GM21423 (cell line): ENCODE results near the gene IGF2R.
"Not testable (repeated sequence)": the region's sequence is repeated elsewhere in the genome, so short reads cannot be mapped to it uniquely, and the experiment has no call there.

Source experiments
- ATAC-seq: cut with Tn5 transposase; IDR thresholded peaks from one replicate; pipeline ENCODE4 v1.9.1; 2021; ENCODE audit warnings: mild to moderate bottlenecking, moderate library complexity; ENCODE audit not compliant: unreplicated experiment

The IGF2R gene

DNA sequence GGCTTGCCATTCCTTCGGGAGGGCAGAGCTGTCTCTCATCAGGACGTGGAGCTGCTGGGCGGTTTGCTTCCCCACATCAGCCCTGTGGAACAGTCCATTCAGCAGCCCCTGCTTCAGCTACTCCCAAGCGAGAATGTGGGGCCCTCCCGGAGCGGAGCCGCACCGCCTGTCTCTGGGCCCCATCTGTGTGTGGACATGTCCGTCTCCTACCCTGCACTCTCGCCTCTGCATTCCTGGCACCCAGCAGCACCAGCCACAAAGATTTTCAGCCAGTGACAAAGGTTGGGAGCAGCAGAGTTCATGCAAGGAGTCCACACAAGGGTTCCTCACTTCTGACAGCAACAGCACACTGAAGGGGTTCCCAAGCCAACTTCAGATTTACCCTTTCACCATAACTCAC lies 123.7 kb downstream of the IGF2R start:
- no peak for ATAC-seq

DNA sequence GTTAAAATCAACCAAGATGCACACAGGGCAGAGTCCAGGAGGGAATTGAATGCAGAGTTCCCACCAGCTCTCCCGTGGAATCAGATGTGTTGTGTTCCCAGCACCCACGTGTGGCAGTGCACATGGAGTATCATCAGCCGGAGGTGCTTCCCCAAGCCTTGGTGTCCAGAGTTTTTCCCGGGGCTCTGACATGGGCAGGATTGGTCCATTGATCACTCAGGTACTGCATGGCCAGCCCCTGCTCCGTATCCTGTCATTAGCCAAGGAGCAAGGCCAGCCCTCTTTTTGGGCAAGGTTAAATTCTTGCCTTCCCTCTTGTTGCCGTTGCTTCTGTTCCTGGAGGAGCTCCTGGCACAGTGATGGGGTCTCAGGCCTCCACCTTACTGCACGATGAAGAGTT lies 124.2 kb downstream of the IGF2R start:
- ATAC-seq: no peak

DNA sequence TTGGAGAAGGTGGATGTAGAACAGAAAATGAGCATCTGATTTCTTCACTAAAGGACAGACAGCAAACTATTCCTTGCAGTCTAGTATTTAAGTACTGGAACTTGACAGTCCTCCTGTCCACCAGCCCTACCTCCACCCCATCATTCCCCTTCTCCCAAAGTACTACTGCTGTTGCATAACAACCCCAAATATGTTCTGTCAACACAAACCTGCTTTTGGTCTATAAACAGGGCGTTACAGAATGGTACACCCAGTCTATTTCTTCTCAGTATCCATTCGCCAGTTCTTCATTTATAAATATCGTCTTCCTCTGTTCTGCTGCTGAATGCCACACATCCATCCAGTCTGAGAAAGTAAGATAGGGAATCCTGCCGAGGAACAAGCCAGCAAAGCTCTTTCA lies 125.1 kb downstream of the IGF2R start:
- no peak for ATAC-seq

DNA sequence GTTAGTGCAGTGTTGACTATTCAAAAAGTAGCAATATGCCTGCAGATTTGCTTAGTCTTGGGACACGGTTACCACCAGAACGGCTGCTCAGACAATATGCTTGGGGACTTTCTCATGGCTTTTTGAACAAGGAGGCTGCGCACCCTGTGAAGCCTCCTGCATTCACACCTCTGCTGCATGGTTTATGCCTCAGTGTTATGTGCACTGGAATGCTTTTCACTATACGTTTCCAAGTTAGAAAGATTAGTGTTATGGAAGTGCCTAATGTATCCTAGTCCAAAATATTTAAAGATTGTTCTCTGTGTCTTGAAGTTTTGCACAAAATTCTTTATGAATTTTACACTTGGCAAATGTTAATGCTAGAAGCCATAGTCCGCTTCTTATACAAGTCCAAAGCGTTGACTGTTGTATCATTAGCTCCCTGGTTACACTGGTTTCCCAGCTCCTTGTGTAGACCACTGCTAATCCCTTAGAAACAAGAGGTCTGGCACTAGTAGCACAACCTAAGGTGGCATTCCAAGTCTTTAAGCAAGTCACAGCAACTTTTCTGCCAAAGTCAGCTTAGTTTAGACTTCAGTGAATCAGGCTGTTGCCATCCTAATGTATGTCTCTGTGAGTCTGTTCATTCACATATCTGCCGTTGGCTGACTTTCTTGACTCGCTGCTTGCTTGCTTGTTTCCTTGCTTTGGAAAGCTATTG lies 126.4 kb downstream of the IGF2R start:
- ATAC-seq: no peak

DNA sequence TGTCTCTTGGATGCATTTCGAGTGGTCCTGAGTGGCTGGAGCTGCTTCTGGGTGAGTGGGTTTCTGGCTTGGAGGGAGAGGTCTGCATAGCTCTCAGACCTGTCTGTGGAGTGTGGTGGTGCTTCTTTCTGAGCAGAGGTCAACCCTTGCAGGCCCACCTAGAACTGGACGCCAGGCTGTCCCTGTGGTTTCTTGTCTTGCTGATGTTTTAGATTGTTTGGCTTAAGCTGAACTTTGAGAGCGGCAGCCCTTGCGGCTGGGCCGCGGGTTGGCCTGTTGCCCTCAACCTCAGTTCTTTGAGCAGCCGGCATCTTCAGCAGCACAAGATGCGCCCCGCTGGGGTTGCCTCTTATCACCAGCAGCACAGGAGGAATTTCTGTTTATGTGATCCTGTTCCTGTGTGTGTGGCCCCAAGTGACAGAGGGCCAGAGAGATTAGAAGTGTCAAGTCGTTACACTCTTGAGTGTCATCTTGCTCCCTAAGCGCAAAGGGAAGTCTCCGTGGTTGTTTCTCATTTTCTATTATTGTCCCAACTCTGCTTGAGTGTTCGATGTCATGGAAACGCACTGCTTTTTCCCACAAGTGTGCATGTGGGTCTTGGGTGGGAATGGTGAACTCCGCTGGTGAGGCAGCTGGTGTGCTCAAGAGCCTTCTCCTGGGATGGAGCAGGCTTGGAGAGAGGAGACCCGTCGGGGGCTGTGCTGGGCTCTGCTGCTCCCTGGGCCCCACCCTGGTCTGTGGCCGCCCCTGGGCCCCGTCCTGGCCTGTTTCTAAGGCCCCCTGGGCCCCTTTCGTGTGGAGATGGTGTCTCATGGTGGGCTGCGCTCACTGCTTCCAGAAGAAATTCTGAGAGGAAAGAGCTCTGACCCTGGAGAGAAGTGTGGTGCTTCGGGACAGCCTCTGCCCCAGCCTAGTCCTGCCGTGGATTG lies 132.7 kb downstream of the IGF2R start:
- ATAC-seq: no peak

DNA sequence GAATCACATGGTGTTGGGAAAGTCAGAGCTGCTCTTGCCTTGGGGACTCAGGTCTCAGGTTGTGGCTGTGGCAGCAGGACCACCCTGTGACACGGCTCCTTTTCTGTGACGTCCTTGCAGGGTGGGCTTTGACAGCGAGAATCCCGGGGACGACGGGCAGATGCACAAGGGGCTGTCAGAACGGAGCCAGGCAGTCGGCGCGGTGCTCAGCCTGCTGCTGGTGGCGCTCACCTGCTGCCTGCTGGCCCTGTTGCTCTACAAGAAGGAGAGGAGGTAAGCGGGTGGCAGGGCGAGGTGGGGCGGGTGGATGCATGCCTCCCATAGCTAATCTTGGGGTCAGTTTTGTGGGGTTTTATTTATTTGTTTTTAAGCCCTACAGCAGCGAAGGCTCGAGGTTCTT lies 133.5 kb downstream of the IGF2R start:
- no peak for ATAC-seq

DNA sequence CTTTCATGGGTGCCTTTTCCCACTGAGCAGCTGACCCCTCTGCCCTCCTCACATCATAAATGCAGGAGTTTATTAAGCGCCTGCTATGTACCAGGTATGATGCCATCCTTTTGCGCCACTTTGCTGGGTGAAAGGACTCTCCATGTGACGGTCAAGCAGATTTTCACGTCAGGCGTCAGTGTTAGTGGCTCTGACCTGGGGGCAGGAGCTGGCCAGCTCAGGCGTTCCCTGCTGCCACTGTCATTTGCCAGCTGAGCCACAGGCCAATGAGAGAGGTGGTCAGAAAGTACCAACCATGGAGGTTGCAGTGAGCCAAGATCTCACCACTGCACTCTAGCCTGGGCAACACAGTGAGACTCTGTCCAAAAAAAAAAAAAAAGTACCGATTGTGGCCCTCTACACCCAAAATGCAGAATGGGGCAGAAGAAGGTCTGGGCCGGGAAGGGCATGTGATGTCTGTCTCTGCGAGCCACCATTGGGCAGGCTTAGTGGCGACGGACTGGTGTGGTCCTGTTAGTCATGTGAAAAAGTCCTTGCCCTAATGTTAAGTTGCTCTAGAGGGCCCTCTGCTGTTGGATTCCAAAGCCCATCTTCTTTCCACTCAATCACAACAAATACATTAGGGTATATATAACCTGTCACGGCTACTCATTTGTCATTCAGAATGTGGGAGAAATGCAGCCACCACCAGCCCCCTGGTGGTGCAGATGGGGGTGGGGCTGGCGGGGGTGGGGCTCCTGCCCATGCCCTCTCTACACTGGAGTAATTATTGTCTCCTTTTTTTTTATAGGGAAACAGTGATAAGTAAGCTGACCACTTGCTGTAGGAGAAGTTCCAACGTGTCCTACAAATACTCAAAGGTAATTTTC lies 134.3 kb downstream of the IGF2R start:
- no peak for ATAC-seq

DNA sequence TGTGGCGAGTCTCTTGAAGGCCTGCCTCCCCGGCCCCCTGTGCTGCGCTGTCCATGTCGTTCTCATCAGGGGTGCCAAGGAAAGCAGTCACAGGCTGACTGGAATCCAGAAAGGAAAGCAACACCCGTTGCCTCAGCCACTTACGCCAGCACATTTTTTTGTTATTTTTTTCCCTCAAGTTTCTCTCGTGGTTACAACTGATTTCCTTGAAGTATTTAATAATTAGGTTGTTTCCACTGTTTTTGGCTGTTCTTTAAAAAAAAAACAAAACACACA lies 134.9 kb downstream of the IGF2R start:
- no peak for ATAC-seq

DNA sequence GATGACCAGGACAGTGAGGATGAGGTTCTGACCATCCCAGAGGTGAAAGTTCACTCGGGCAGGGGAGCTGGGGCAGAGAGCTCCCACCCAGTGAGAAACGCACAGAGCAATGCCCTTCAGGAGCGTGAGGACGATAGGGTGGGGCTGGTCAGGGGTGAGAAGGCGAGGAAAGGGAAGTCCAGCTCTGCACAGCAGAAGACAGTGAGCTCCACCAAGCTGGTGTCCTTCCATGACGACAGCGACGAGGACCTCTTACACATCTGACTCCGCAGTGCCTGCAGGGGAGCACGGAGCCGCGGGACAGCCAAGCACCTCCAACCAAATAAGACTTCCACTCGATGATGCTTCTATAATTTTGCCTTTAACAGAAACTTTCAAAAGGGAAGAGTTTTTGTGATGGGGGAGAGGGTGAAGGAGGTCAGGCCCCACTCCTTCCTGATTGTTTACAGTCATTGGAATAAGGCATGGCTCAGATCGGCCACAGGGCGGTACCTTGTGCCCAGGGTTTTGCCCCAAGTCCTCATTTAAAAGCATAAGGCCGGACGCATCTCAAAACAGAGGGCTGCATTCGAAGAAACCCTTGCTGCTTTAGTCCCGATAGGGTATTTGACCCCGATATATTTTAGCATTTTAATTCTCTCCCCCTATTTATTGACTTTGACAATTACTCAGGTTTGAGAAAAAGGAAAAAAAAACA lies 136.1 kb downstream of the IGF2R start:
- ATAC-seq: no peak

DNA sequence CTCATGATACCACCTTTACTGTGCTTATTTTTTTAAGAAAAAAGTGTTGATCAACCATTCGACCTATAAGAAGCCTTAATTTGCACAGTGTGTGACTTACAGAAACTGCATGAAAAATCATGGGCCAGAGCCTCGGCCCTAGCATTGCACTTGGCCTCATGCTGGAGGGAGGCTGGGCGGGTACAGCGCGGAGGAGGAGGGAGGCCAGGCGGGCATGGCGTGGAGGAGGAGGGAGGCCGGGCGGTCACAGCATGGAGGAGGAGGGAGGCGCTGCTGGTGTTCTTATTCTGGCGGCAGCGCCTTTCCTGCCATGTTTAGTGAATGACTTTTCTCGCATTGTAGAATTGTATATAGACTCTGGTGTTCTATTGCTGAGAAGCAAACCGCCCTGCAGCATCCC lies 137.1 kb downstream of the IGF2R start:
- ATAC-seq: no peak

DNA sequence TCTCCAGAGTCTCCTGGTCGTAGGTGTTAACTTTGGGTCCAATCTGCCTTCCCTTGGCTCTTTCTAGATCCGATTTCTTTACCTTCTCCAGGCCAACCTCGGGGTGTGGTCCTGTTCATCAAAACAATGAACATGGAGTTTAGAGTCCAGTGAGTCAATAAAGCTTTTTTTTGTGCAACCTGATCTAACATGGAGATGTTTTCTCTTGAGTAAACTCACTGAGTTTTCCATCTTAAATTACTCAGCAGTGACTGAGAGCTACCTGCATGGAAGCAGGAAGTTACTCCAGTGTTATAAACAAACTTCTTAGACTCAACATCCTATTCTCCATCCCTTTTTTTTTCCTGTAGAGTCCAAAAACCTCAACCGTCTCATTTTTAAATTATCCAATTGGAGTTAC lies 137.8 kb downstream of the IGF2R start:
- ATAC-seq: no peak

DNA sequence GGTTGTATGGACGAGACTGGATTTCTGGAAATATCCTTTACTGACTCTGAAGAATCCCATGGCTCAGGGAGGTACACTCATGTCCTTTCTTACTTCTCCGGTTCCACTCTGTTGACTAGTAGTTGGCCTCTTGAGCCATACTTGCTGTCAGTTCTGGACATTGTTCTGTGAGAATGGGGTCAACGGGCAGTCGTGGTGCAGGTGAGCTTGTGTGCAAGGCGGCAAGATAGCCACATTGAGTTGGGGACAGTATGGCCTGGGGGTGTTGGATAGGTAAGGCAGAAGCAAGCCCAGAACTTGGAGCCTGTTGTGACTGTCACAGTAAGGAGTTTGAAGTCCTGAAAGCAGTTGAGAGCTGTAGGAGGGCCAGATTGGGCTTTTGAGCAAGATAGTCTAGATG lies 139.2 kb downstream of the IGF2R start:
- ATAC-seq: no peak

DNA sequence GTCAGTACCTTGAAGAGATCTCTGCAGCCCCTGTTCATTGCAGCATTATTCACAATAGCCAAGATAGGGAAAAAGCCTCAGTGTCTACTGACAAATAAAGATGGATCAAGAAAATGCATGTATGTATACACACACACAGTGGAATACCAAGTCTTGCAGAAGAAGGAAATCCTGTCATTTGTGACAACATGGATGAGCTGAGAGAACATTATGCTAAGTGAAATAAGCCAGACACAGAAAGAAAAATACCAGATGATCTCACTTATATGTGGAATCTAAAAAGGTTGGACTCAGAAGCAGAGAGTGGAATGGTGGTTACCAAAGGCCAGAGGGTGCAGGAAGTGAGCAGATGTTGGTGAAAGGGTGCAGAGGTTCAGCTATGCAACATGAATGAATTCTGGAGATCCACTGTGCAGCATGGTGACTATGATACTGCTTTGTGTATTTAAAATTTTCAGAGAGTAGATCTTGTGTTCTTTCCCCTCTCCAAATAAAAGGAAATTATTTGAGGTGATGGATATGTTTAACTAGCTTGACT lies 141.8 kb downstream of the IGF2R start:
- no peak for ATAC-seq

DNA sequence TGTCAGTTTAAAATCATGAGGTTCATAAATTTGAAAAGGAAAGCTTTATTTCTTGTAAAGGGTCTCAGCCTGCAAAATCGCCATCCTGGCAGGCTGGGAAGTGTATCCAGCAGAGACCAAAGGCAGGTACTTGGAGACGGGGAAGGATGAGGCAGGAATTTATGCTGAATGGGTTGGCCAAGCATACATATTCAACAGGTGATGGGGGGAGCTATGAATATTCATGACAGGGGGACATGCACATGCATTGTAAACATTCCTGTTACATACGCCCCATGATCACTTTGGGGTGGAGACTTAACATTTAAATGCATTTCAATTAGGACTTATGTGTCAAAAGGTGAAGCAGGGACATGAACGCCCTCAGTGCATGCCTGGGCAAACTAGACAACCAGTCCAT lies 142.9 kb downstream of the IGF2R start:
- ATAC-seq: no peak

DNA sequence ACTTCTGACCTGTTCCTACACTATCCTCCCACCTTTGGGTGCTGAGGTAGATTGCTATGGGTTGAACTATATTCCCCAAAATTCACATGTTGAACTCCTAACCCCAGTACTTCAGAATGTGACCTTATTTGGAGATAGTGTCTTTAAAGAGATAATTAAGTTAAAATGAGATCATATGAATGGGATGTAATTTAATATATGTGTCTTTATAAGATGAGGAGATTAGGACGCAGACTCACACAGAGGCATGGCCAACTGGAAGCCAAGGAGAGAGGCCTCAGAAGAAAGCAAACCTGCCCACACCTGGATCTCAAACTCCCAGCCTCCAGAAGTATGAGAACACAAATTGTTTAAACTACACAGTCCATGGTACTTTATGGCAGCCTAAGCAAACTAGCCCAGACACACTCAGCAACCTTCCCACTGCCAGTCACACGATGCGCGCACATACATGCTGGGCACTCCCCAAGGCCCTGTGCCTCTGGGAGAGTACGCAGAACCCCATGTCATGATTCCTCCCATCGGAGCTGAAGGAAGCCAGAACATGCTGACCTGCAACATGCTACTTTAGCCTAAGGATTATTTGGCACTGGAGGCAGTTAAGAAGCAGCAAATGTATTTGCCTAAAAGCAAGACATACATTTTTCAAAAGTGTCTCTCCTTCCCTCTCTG lies 143.9 kb downstream of the IGF2R start:
- no peak for ATAC-seq

DNA sequence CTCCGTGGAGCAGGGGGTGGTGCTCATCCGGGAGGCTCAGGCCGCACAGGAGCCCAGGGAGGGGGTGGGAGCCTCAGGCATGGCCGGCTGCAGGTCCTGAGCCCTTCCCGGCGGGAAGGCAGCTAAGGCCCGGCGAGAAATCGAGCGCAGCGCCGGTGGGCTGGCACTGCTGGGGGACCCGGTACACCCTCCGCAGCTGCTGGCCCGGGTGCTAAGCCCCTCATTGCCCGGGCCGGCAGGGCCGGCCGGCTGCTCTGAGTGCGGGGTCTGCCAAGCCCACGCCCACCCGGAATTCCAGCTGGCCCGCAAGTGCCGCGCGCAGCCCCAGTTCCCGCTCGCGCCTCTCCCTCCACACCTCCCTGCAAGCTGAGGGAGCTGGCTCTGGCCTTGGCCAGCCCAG lies 145.7 kb downstream of the IGF2R start:
- ATAC-seq: not testable (repeated sequence)

DNA sequence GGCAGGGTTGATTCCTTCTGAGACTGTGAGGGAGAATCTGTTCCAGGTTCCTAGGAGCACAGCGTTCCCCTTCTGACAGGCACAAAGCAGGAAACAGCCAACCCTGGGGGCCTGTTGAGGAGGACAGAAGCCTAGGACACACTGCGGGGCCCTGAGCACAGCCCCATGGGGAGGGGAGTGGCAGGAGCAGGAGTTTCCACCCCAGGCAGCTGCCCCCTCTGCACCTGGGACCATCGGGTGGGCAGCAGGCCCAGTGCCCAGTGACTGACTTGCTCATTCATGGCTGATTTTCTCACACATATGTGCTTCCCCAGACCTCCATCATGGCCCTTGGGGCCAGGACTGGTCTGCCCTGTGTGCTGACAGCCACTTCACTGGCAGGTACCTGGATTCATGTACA lies 146.5 kb downstream of the IGF2R start:
- no peak for ATAC-seq

DNA sequence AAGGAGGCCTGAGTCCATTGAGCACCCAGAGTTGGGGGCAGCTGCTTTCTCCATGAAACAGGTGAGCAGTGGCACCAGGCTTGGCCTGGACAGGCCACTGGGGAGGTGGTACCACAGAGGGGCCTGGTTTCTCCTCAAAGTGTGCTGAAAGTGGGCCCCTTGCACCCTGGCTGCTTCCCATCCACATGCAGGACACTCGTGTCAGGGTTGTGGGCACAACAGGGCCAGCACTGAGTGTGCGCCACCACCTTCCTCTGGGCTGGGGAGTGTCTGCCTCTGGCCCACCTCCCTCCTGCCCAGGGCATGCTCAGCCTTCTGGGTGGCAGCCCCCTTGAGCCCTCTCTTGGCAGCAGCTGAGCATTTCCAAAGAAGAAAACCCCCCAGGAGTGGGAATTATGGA lies 147.5 kb downstream of the IGF2R start:
- ATAC-seq: no peak

DNA sequence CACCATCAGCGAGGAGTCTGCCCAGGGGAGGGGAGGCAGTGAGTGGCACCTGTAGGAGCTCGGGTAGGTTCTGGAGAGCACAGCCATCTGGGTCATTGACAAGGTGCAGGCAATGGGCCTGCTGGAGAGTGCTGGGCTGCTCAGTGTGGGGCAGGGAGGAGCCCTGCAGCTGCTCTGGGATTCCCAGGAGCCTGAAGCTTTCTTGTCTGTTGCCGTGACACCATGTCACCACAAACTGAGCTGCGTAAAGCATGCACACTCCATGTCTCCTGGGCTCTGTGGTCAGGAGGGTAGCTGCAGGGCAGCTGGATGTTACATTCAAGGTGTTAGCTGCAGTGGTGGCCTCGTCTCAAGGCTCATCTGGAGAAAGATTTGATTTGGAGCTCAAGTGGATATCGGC lies 148.3 kb downstream of the IGF2R start:
- ATAC-seq: no peak

DNA sequence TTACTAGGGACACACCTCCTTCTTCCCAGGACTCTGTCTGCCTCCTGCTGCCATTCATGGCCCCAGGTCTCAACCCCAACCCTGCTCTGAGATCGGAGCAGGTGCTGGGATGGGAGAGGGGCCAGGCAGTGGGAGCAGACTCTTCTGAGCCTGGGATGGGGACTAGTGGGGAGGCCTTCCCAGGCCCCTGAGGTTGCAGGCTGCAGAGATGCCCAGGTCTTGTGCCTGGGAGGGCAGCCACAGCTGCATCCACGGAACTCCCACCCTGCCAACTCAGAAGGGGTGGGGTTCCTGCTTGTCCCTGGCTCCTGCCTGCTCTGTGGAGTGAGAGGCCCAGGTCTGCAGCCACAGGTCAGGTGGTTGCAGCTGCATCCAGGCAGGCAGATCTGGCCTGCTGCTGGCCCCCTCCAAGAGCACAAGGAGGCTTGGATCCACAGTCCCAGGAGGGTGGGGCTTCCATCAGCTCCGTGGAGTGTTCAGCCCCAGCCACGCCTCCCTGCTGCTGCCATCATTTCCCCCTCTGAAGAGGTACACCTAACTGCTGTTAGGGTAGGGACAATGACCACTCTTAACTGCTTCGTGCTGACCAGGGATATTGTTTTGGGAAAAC lies 149.8 kb downstream of the IGF2R start:
- ATAC-seq: no peak
